Measurements from ENCODE around the gene FAM32A. TPM values are rescaled to one million over a fixed set of nuclear protein-coding genes. Genes with fewer than 3 reads are reported as not detected.

FAM32A gene
- total and polyA plus RNA-seq, 2 of the 8 experiments (the other 6 are each of a cell fraction or from before 2014, with no cell fraction given), result 75.6 to 105 TPM

- peaks cover 3% of the 10 kb centered on the region; the same call in 1 of the 2 replicates for H3K23me2 ChIP-seq (ENCODE audit: low read depth, low read length)
- H4K8ac ChIP-seq (ENCODE audit: extremely low read depth, insufficient read depth, low read length), result no peak overlapping the region
- TF ChIP-seq CHD2 (IDR thresholded peaks at IDR 0.05; ENCODE audit: low read length) (no peak), HDAC2 (IDR thresholded peaks at IDR 0.05; ENCODE audit: borderline replicate concordance in 1 of 2, low read depth in 2 of 2, low read length in 2 of 2) (no peak), CTBP2 (IDR thresholded peaks at IDR 0.05; ENCODE audit: borderline replicate concordance, insufficient read depth, insufficient read length, low read length) (no peak)
- peaks cover 0 to 2% (median 0%) of the 10 kb centered on the region in 4 experiments; a peak in 1 of 7 replicates for H3K4me1 ChIP-seq (replicated peaks in 1 of 4; ENCODE audit: control insufficient read depth in 3 of 4, insufficient read depth in 4 of 4, low read length in 3 of 4)
- H3K23ac ChIP-seq (ENCODE audit: insufficient read length), result no peak overlapping the region
- no peaks in the 10 kb centered on the region for H3K9me3 ChIP-seq (ENCODE audit: insufficient read depth in 2 of 2, low read depth in 1 of 2, low read length in 1 of 2)
- ChIA-PET CTCF (ENCODE audit: partially characterized antibody) (interaction anchor here (0.6 to 1.9 kb wide), 3 partner anchors 70 to 228 kb away, joined by 3 to 5 read pairs (median 4); no protein-coding TSS in a partner anchor), POLR2A (ENCODE audit: partially characterized antibody) (interaction anchor here (0.6 to 1.6 kb wide), 5 partner anchors 8 to 234 kb away, joined by 3 to 7 read pairs (median 4); no protein-coding TSS in a partner anchor)
- H3K4ac ChIP-seq (replicated peaks; ENCODE audit: insufficient read length, low read depth, low read length), result no peak overlapping the region
- WGBS, 2 experiments (ENCODE audit: extremely low coverage in 1 of 2, insufficient coverage in 1 of 2, insufficient read length in 1 of 2, insufficient replicate concordance in 2 of 2, low coverage in 1 of 2, low lambda C conversion rate in 2 of 2, missing lambda C conversion rate in 1 of 2), result 87% methylated on average over 3 of the region's 3 CpGs; no CpG with 5 or more reads in 1 of the 2 experiments
- no peak overlapping the region for H3K14ac ChIP-seq (ENCODE audit: insufficient read length)
- H3K27ac ChIP-seq (ENCODE audit: low read depth, low read length), result no peak overlapping the region
- no peak overlapping the region for H2AK5ac ChIP-seq (ENCODE audit: low read depth, low read length)
- H2BK20ac ChIP-seq (ENCODE audit: low read length), result no peak overlapping the region
- no peak overlapping the region for H2BK120ac ChIP-seq (replicated peaks; ENCODE audit: low read depth, low read length)
- no peaks in the 10 kb centered on the region for H3K27me3 ChIP-seq (replicated peaks in 1 of 4; ENCODE audit: control insufficient read depth in 3 of 4, extremely low read depth in 1 of 4, insufficient read depth in 3 of 4, low read length in 3 of 4)
- no peak overlapping the region for H3K4me2 ChIP-seq (ENCODE audit: insufficient read depth in 1 of 2, low read depth in 2 of 2, low read length in 2 of 2)
- no peak overlapping the region for H2BK12ac ChIP-seq (ENCODE audit: low read depth, low read length)
- no peak overlapping the region; a peak in 1 of 7 replicates for H3K9ac ChIP-seq (replicated peaks in 1 of 4; ENCODE audit: extremely low read depth in 1 of 4, low read depth in 3 of 4, low read length in 3 of 4)
- no peak overlapping the region for H4K5ac ChIP-seq (ENCODE audit: insufficient read length, low read depth, low read length)
- H2BK15ac ChIP-seq (ENCODE audit: low read length), result no peak overlapping the region
- H3K79me1 ChIP-seq (ENCODE audit: low read depth, low read length), result peaks cover 10% of the 10 kb centered on the region
- H3K18ac ChIP-seq (ENCODE audit: extremely low read depth, low read length), result no peak overlapping the region
- peaks cover 0 to 18% of the 10 kb centered on the region in 2 experiments; a peak in 3 of 4 replicates for H3K79me2 ChIP-seq (ENCODE audit: control insufficient read depth in 1 of 2, insufficient read depth in 2 of 2, low read length in 2 of 2)
- peaks cover 4 to 9% of the 10 kb centered on the region in 2 experiments for H4K20me1 ChIP-seq (replicated peaks in 1 of 2; ENCODE audit: control insufficient read depth in 1 of 2, insufficient read depth in 2 of 2, low read length in 2 of 2)
- DNase-seq (ENCODE audit: low read depth in 1 of 2, low spot score in 2 of 2) (no peak), FAIRE-seq (no peak)
- no peak overlapping the region for H3K4me3 ChIP-seq (ENCODE audit: extremely low read depth in 1 of 4, insufficient read depth in 2 of 4, low read depth in 3 of 4, low read length in 4 of 4)
- H3K56ac ChIP-seq (replicated peaks; ENCODE audit: insufficient read length, low read depth, low read length), result no peak overlapping the region
- no peak overlapping the region for H2AFZ ChIP-seq (ENCODE audit: low read length)
- H2BK5ac ChIP-seq (ENCODE audit: low read depth, low read length), result no peak overlapping the region
- H4K91ac ChIP-seq (replicated peaks; ENCODE audit: insufficient read length, low read length), result no peak overlapping the region
- H3K36me3 ChIP-seq (ENCODE audit: control insufficient read depth in 2 of 4, insufficient read depth in 4 of 4, low read length in 3 of 4), result peaks cover 7 to 34% (median 18%) of the 10 kb centered on the region in 4 experiments
These were observed 3.3 kb downstream of the FAM32A start for GRCh38 chr19:16188521-16188920.

Data from H1 (cell line).